ENCODE data around the gene TGDS.

DNA sequence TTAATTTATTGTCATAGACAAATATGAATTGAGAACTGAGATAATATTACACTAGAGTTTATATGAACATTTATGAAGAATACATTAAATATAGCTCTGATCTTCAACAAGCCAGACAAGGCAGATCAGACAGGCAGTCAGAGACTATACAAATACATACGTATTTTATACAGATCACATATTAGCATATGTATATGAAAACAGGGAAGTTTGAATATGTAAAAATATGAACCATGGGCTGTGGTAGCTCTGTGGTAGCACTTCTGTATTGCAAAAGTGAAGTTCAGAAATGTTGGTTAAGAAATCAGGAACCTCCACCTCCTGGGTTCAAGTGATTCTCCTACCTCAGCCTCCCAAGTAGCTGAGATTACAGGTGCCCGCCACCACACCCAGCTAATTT is 26.4 kb upstream of the TGDS start:
- TF ChIP-seq CTCF (IDR thresholded peaks at IDR 0.05) (no peak), POLR2A (IDR thresholded peaks at IDR 0.05) (no peak)

All from thyroid gland (tissue), 4 donors.